Prostate gland (tissue), 2 donors: ENCODE measurements around the gene FCSK. TPM values are rescaled to one million over a fixed set of nuclear protein-coding genes. Genes with fewer than 3 reads are reported as not detected.

ENCODE experiments used
- DNase-seq: peaks from one replicate; pipeline ENCODE4 v3.0.0-alpha.2; 2019; ENCODE audit warnings: low spot score
- H3K27ac ChIP-seq, 2 donors: fragments of 200-600 bp; sonication (generic); 2 replicates each; pipeline ENCODE4 v1.5.1; 2017 to 2019
- H3K27me3 ChIP-seq: fragments of 200-600 bp; sonication (generic); replicated peaks from 2 replicates; pipeline ENCODE4 v1.5.1; 2019; ENCODE audit not compliant: insufficient read depth
- H3K36me3 ChIP-seq, 2 donors: fragments of 200-600 bp; sonication (generic); 1 replicate in 1 of 2; 2 replicates in 1 of 2; pipeline versions ENCODE4 v1.5.1 to v1.8.1; 2017 to 2019
- H3K4me1 ChIP-seq: fragments of 200-600 bp; sonication (generic); replicated peaks from 2 replicates; pipeline ENCODE4 v1.5.1; 2019
- H3K4me3 ChIP-seq, 2 donors: fragments of 200-600 bp; sonication (generic); 2 replicates each; pipeline ENCODE4 v1.5.1; 2017 to 2019
- H3K9me3 ChIP-seq: fragments of 200-600 bp; sonication (generic); 2 replicates; pipeline ENCODE4 v1.5.1; 2017
- CTCF ChIP-seq, 4 experiments: fragments of 200-600 bp in 2 of 4; fragments of 450-650 bp in 2 of 4; sonication (generic) in 2 of 4; IDR thresholded peaks; 1 replicate in 3 of 4; 2 replicates in 1 of 4; pipeline ENCODE4 v1.5.1; 2016 to 2019; ENCODE audit warnings: antibody characterized with exemption in 4 of 4, mild to moderate bottlenecking in 2 of 4, moderate library complexity in 2 of 4
- POLR2A ChIP-seq: fragments of 450-650 bp; IDR thresholded peaks from one replicate; pipeline ENCODE4 v1.6.1; 2016; ENCODE audit warnings: antibody characterized with exemption, mild to moderate bottlenecking
- POLR2AphosphoS5 ChIP-seq: sonication (generic); formaldehyde crosslinking; IDR thresholded peaks from one replicate; pipeline ENCODE4 v1.6.1; 2017; ENCODE audit warnings: antibody characterized with exemption
- WGBS: methylation state at CpG from one replicate; pipeline ENCODE4 v1.1.5; 2018; 5-methylcytosine and 5-hydroxymethylcytosine counted together
- intact Hi-C: fragments of 100-400 bp; cut with DNase I; formaldehyde crosslinking; loops from one replicate; pipeline ENCODE4 v1.14.2; 2022
- total RNA-seq, 2 donors: library from RNA; depleted of rRNA; stranded (reverse); fragments of >200 nt; gene quantifications; one replicate each; pipeline ENCODE4 v1.1.0, GENCODE V29; 2016

Gene FCSK
- total RNA-seq, 2 donors from 2014 or later = 23.0 to 33.1 TPM

GRCh38 chr16:70478169-70478568 is 23.8 kb downstream of the FCSK start:
- DNase-seq = no peak
- H3K36me3 ChIP-seq = peaks cover 5 to 16% of the 10 kb centered on the region in 2 donors
- intact Hi-C loops = no loop called here
- no peak for TF ChIP-seq POLR2A
- no peaks in the 10 kb centered on the region for H3K27me3 ChIP-seq
- 87% methylated on average over 8 of the region's 8 CpGs for WGBS
- no peak overlapping the region for H3K4me3 ChIP-seq
- H3K9me3 ChIP-seq = no peaks in the 10 kb centered on the region
- H3K27ac ChIP-seq = no peak overlapping the region
- no peaks in the 10 kb centered on the region for H3K4me1 ChIP-seq

GRCh38 chr16:70478912-70479341 is 24.5 kb downstream of the FCSK start:
- intact Hi-C loops = no loop called here
- Histone ChIP-seq H3K36me3 (peaks cover 2 to 16% of the 10 kb centered on the region in 2 donors), H3K4me3 (no peak overlapping the region), H3K4me1 (no peaks in the 10 kb centered on the region), H3K27me3 (no peaks in the 10 kb centered on the region), H3K27ac (no peak overlapping the region), H3K9me3 (no peaks in the 10 kb centered on the region)
- TF ChIP-seq POLR2A (no peak), CTCF (IDR thresholded peaks at IDR 0.05) (no peak), POLR2AphosphoS5 (no peak)
- DNase-seq = no peak
- WGBS = 50% methylated on average over 10 of the region's 10 CpGs

- Histone ChIP-seq H3K36me3 (peaks cover 2 to 16% of the 10 kb centered on the region in 2 donors), H3K27ac (no peak overlapping the region), H3K4me1 (no peaks in the 10 kb centered on the region), H3K27me3 (no peaks in the 10 kb centered on the region), H3K9me3 (no peaks in the 10 kb centered on the region), H3K4me3 (no peak overlapping the region)
- DNase-seq = no peak
- intact Hi-C loops = no loop called here
- 83% methylated on average over 14 of the region's 17 CpGs for WGBS
- TF ChIP-seq POLR2AphosphoS5 (no peak), POLR2A (no peak), CTCF (IDR thresholded peaks at IDR 0.05) (no peak)
These were observed 26.0 kb downstream of the FCSK start for GRCh38 chr16:70480127-70481105.

- 90% methylated on average over 7 of the region's 7 CpGs for WGBS
- no peak for DNase-seq
- intact Hi-C loops = no loop called here
These were observed 27.6 kb downstream of the FCSK start for GRCh38 chr16:70481929-70482536.

More at GRCh38 chr16:70481929-70482536, 27.6 kb downstream of the FCSK start:
- H3K9me3 ChIP-seq = no peaks in the 10 kb centered on the region
- H3K4me1 ChIP-seq = no peaks in the 10 kb centered on the region
- H3K27me3 ChIP-seq = no peaks in the 10 kb centered on the region
- H3K4me3 ChIP-seq = no peak overlapping the region
- H3K27ac ChIP-seq = no peak overlapping the region
- peaks cover 2 to 16% of the 10 kb centered on the region in 2 donors for H3K36me3 ChIP-seq
- TF ChIP-seq CTCF (IDR thresholded peaks at IDR 0.05) (no peak), POLR2A (no peak), POLR2AphosphoS5 (no peak)
